Keratinocyte (primary cell): ENCODE results near the gene DNAJC8. TPM values are rescaled to one million over a fixed set of nuclear protein-coding genes. Genes with fewer than 3 reads are reported as not detected.

Source experiments
- DNase-seq: peaks from one replicate; pipeline ENCODE4 v3.0.0-alpha.2; 2011; ENCODE audit warnings: low read depth, missing footprints, low spot score
- FAIRE-seq: peaks from 2 replicates; lab custom pipeline; 2011; peaks lifted over from hg19 to GRCh38; lab: Jason Lieb, UNC
- H2AFZ ChIP-seq: 2 replicates; pipeline ENCODE4 v1.6.0; 2012; ENCODE audit warnings: low read length, control low read depth, inconsistent platforms; ENCODE audit not compliant: control insufficient read depth
- H3K27ac ChIP-seq: 2 replicates; pipeline ENCODE4 v1.5.1; 2011; ENCODE audit warnings: low read length; ENCODE audit not compliant: control insufficient read depth, insufficient read depth
- H3K27me3 ChIP-seq: 3 replicates; pipeline ENCODE4 v1.6.0; 2011; ENCODE audit warnings: low read length; ENCODE audit not compliant: control insufficient read depth, insufficient read depth; ENCODE audit errors: extremely low read depth
- H3K36me3 ChIP-seq, 2 experiments: 2 replicates in 1 of 2; 3 replicates in 1 of 2; pipeline ENCODE4 v1.5.1; 2011; ENCODE audit warnings: low read length in 2 of 2, mild to moderate bottlenecking in 1 of 2; ENCODE audit not compliant: control insufficient read depth in 2 of 2, insufficient read depth in 2 of 2; ENCODE audit errors: extremely low read depth in 1 of 2
- H3K4me1 ChIP-seq: 3 replicates; pipeline ENCODE4 v1.5.1; 2011; ENCODE audit warnings: low read length; ENCODE audit not compliant: control insufficient read depth, insufficient read depth; ENCODE audit errors: extremely low read depth
- H3K4me2 ChIP-seq: 3 replicates; pipeline ENCODE4 v1.6.0; 2011; ENCODE audit warnings: low read depth, low read length; ENCODE audit not compliant: control insufficient read depth, insufficient read depth; ENCODE audit errors: extremely low read depth
- H3K4me3 ChIP-seq, 3 experiments: fragments of 200-600 bp in 1 of 3; sonication (generic) in 1 of 3; 2 replicates in 2 of 3; 3 replicates in 1 of 3; pipeline ENCODE4 v1.5.1; 2011 to 2016; ENCODE audit warnings: low read length in 3 of 3, mild to moderate bottlenecking in 3 of 3, control low read depth in 2 of 3, inconsistent platforms in 1 of 3, low read depth in 1 of 3, mixed read lengths in 1 of 3, mixed run types in 1 of 3, moderate library complexity in 1 of 3; ENCODE audit not compliant: control insufficient read depth in 2 of 3, insufficient read depth in 2 of 3; ENCODE audit errors: extremely low read depth in 1 of 3
- H3K79me2 ChIP-seq: 2 replicates; pipeline ENCODE4 v1.6.0; 2012; ENCODE audit warnings: low read length; ENCODE audit not compliant: control insufficient read depth, insufficient read depth
- H3K9ac ChIP-seq: 3 replicates; pipeline ENCODE4 v1.6.0; 2011; ENCODE audit warnings: low read length; ENCODE audit not compliant: control insufficient read depth, insufficient read depth; ENCODE audit errors: extremely low read depth
- H3K9me1 ChIP-seq: 3 replicates; pipeline ENCODE4 v1.6.0; 2011; ENCODE audit warnings: low read length; ENCODE audit not compliant: control insufficient read depth, insufficient read depth; ENCODE audit errors: extremely low read depth
- H3K9me3 ChIP-seq: 2 replicates; pipeline ENCODE4 v1.5.1; 2012; ENCODE audit warnings: low read depth, low read length; ENCODE audit not compliant: control insufficient read depth
- H4K20me1 ChIP-seq: 3 replicates; pipeline ENCODE4 v1.6.0; 2011; ENCODE audit warnings: low read length; ENCODE audit not compliant: control insufficient read depth, insufficient read depth; ENCODE audit errors: extremely low read depth
- EZH2 ChIP-seq: IDR thresholded peaks from one replicate; pipeline ENCODE4 v1.6.1; 2012; ENCODE audit warnings: inconsistent platforms, mild to moderate bottlenecking, low read length, moderate library complexity
- dilution Hi-C: fragments of 300-500 bp; cut with MboI; formaldehyde crosslinking; loops from one replicate; pipeline ENCODE4 v1.7.0; 2020; ENCODE audit warnings: low sequenced_read_pairs; ENCODE audit not compliant: extremely low pct_ligation_motif_present
- polyA plus RNA-seq, 5 experiments: library from polyadenylated mRNA; depleted of rRNA in 3 of 5; stranded (reverse) in 3 of 5; stranded (forward) in 1 of 5; unstranded in 1 of 5; fragments of >200 nt; gene quantifications; 1 replicate in 1 of 5; 2 replicates in 3 of 5; 3 replicates in 1 of 5; pipeline versions ENCODE4 v1.2.1 to v1.2.3, GENCODE V29; 2011 to 2012; ENCODE audit warnings: missing spikeins in 2 of 5, low read depth in 1 of 5, low replicate concordance in 1 of 5
- TF ChIP-seq, protein P1 (sequence below), 3 experiments: IDR thresholded peaks in 1 of 3; conservative IDR thresholded peaks in 1 of 3; optimal IDR thresholded peaks in 1 of 3; 2 replicates in 2 of 3; 3 replicates in 1 of 3; pipeline versions ENCODE3 to v1.5.1; 2011; ENCODE audit warnings: low read length in 3 of 3, mild to moderate bottlenecking in 3 of 3, moderate library complexity in 2 of 3, control low read depth in 1 of 3, inconsistent platforms in 1 of 3; ENCODE audit not compliant: insufficient read depth in 2 of 3; ENCODE audit errors: extremely low read depth in 1 of 3

Gene DNAJC8
- polyA plus RNA-seq, 1 donor (not counting 4 experiments of a cell fraction or from before 2014, with no cell fraction given): 104 TPM

DNA sequence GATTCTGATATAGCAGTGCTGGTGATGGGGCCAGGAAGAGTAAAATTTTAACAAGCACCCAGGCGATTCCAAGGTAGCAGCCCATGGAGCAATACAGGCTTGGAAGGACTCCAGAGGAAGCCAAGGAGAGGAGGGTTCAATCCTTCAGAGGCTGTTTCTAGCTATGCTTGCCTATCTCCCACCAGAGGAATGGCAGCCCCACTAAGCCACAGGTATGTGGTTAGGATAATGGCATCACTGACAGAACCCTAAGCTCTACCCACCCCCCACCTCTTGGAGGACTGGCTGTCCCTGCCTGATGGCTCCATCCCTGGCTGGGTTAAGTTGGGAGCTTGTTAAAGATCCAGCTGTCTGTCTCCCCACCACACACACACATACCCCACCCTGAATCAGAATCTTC is 37.0 kb downstream of the DNAJC8 start:
- no peak for TF ChIP-seq EZH2
- TF ChIP-seq, protein P1, sequence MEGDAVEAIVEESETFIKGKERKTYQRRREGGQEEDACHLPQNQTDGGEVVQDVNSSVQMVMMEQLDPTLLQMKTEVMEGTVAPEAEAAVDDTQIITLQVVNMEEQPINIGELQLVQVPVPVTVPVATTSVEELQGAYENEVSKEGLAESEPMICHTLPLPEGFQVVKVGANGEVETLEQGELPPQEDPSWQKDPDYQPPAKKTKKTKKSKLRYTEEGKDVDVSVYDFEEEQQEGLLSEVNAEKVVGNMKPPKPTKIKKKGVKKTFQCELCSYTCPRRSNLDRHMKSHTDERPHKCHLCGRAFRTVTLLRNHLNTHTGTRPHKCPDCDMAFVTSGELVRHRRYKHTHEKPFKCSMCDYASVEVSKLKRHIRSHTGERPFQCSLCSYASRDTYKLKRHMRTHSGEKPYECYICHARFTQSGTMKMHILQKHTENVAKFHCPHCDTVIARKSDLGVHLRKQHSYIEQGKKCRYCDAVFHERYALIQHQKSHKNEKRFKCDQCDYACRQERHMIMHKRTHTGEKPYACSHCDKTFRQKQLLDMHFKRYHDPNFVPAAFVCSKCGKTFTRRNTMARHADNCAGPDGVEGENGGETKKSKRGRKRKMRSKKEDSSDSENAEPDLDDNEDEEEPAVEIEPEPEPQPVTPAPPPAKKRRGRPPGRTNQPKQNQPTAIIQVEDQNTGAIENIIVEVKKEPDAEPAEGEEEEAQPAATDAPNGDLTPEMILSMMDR (optimal IDR thresholded peaks at IDR 0.05 in 1 of 3, IDR thresholded peaks at IDR 0.05 in 1 of 3, conservative IDR thresholded peaks at IDR 0.05 in 1 of 3; ENCODE audit: extremely low read depth in 1 of 3, insufficient read depth in 2 of 3, low read length in 3 of 3): no peak
- no peak overlapping the region for H2AFZ ChIP-seq
- dilution Hi-C loops: no loop called here
- FAIRE-seq (no peak), DNase-seq (no peak)
- no peaks in the 10 kb centered on the region for H3K79me2 ChIP-seq
- no peaks in the 10 kb centered on the region for H4K20me1 ChIP-seq
- no peaks in the 10 kb centered on the region for H3K27me3 ChIP-seq
- H3K4me3 ChIP-seq: no peak overlapping the region
- H3K36me3 ChIP-seq: peaks cover 2 to 12% of the 10 kb centered on the region in 2 experiments
- peaks cover 47% of the 10 kb centered on the region for H3K4me1 ChIP-seq
- no peaks in the 10 kb centered on the region for H3K9me1 ChIP-seq
- H3K4me2 ChIP-seq: no peak overlapping the region
- H3K9ac ChIP-seq: no peak overlapping the region
- no peak overlapping the region for H3K27ac ChIP-seq
- H3K9me3 ChIP-seq: no peaks in the 10 kb centered on the region

DNA sequence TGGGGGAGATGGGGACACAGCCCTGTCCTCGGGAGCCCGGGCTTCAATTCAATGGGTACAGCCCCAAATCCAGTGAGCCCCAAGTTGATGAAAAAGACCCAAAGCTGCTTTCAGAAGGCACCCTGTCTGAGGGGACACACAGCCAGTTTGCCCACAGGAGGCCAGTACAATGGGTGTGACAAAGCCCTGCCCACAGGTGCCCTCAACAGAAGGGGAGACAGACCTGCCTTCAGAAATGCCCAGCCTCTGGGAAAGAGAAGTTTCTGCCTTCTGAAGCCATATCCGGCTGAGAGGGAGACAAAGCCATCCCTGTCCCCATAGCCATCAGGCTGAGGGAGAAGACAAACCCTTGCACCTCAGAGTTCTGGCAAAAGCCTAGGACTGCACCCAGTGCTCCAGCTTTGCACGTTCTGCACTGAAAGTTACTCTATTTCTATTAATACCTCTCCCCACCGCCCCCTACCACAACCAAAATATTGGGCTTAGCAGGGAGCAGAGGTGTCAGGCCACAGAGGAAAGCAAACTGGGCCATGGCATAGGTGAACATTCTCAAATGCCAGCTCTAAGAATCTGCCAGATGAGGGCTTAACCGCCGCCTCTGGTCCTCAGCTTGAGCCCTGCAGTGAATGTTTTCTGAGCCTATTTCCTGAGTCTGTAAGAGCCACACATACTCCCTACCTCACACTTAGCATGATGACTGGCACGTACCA is 38.3 kb downstream of the DNAJC8 start:
- no peaks in the 10 kb centered on the region for H3K27me3 ChIP-seq
- H3K79me2 ChIP-seq: no peaks in the 10 kb centered on the region
- H4K20me1 ChIP-seq: no peaks in the 10 kb centered on the region
- peak overlapping the region; percentile 93 for H3K4me2 ChIP-seq
- H3K27ac ChIP-seq: peak overlapping the region; percentile 46
- H2AFZ ChIP-seq: no peak overlapping the region
- TF ChIP-seq, protein P1 (optimal IDR thresholded peaks at IDR 0.05 in 1 of 3, IDR thresholded peaks at IDR 0.05 in 1 of 3, conservative IDR thresholded peaks at IDR 0.05 in 1 of 3; ENCODE audit: extremely low read depth in 1 of 3, insufficient read depth in 2 of 3, low read length in 3 of 3): no peak
- TF ChIP-seq EZH2: no peak
- FAIRE-seq (peak; percentile 41), DNase-seq (no peak)
- H3K4me3 ChIP-seq: no peak overlapping the region
- peaks cover 2 to 5% of the 10 kb centered on the region in 2 experiments for H3K36me3 ChIP-seq
- no peaks in the 10 kb centered on the region for H3K9me3 ChIP-seq
- dilution Hi-C loops: no loop called here
- H3K9ac ChIP-seq: peak overlapping the region; percentile 22
- peaks cover 51% of the 10 kb centered on the region for H3K4me1 ChIP-seq
- H3K9me1 ChIP-seq: no peaks in the 10 kb centered on the region
